ENCODE measurements around the gene SBF2. TPM values are rescaled to one million over a fixed set of nuclear protein-coding genes. Genes with fewer than 3 reads are reported as not detected.

SBF2 gene
- total RNA-seq, 1 donor from 2014 or later, result 26.2 TPM

- no peak for DNase-seq (ENCODE audit: low read depth)
- TF ChIP-seq CTCF (conservative IDR thresholded peaks at IDR 0.05; ENCODE audit: low read depth, low read length), result no peak
- no peak overlapping the region for H3K4me3 ChIP-seq (ENCODE audit: low read depth, low read length)
Observed at GRCh38 chr11:10317151-10317755, 23.2 kb upstream of the SBF2 start.

- no peak for DNase-seq (ENCODE audit: low read depth)
- no peak overlapping the region for H3K4me3 ChIP-seq (ENCODE audit: low read depth, low read length)
- TF ChIP-seq CTCF (conservative IDR thresholded peaks at IDR 0.05; ENCODE audit: low read depth, low read length), result no peak
Observed at GRCh38 chr11:10315083-10315482, 21.1 kb upstream of the SBF2 start.

- H3K4me3 ChIP-seq (ENCODE audit: low read depth, low read length), result no peak overlapping the region
- DNase-seq (ENCODE audit: low read depth), result no peak
- no peak for TF ChIP-seq CTCF (conservative IDR thresholded peaks at IDR 0.05; ENCODE audit: low read depth, low read length)
Observed at GRCh38 chr11:10314199-10315072, 20.4 kb upstream of the SBF2 start.

- DNase-seq (ENCODE audit: low read depth), result no peak
- no peak overlapping the region for H3K4me3 ChIP-seq (ENCODE audit: low read depth, low read length)
- no peak for TF ChIP-seq CTCF (conservative IDR thresholded peaks at IDR 0.05; ENCODE audit: low read depth, low read length)
Observed at GRCh38 chr11:10311802-10312201, 17.8 kb upstream of the SBF2 start.

GRCh38 chr11:10310301-10310841, 16.4 kb upstream of the SBF2 start:
- no peak overlapping the region for H3K4me3 ChIP-seq (ENCODE audit: low read depth, low read length)
- no peak for DNase-seq (ENCODE audit: low read depth)
- no peak for TF ChIP-seq CTCF (conservative IDR thresholded peaks at IDR 0.05; ENCODE audit: low read depth, low read length)

GRCh38 chr11:10309163-10310093, 15.4 kb upstream of the SBF2 start:
- no peak for DNase-seq (ENCODE audit: low read depth)
- H3K4me3 ChIP-seq (ENCODE audit: low read depth, low read length), result no peak overlapping the region

More at GRCh38 chr11:10309163-10310093, 15.4 kb upstream of the SBF2 start:
- no peak for TF ChIP-seq CTCF (conservative IDR thresholded peaks at IDR 0.05; ENCODE audit: low read depth, low read length)

Data from epithelial cell of proximal tubule (primary cell).